SJCRH30 (cell line): ENCODE data around the gene NEO1. TPM values are rescaled to one million over a fixed set of nuclear protein-coding genes. Genes with fewer than 3 reads are reported as not detected.
A peak's percentile ranks its signal among the peaks of the same experiment; 100 is the strongest.

Source experiments
- DNase-seq, 2 experiments: peaks; one replicate each; pipeline ENCODE4 v3.0.0-alpha.2; 2015 to 2020
- H3K27ac ChIP-seq: fragments of 250-450 bp; sonication (Bioruptor Pico); 2 replicates; pipeline ENCODE4 v1.5.1; 2020; ENCODE audit warnings: mild to moderate bottlenecking, moderate library complexity
- H3K27me3 ChIP-seq: fragments of 250-450 bp; sonication (Bioruptor Pico); 2 replicates; pipeline ENCODE4 v1.5.1; 2020; ENCODE audit warnings: mild to moderate bottlenecking, moderate library complexity
- H3K36me3 ChIP-seq: fragments of 250-450 bp; sonication (Bioruptor Pico); 2 replicates; pipeline ENCODE4 v1.5.1; 2020; ENCODE audit warnings: mild to moderate bottlenecking, moderate library complexity
- H3K4me1 ChIP-seq: fragments of 250-450 bp; sonication (Bioruptor Pico); 2 replicates; pipeline ENCODE4 v1.5.1; 2020; ENCODE audit warnings: mild to moderate bottlenecking, moderate library complexity
- H3K4me3 ChIP-seq: fragments of 250-450 bp; sonication (Bioruptor Pico); 2 replicates; pipeline ENCODE4 v1.5.1; 2020; ENCODE audit warnings: mild to moderate bottlenecking, moderate library complexity
- H3K9me3 ChIP-seq: fragments of 250-450 bp; sonication (Bioruptor Pico); replicated peaks from 2 replicates; pipeline ENCODE4 v1.5.1; 2020; ENCODE audit warnings: mild to moderate bottlenecking, moderate library complexity
- total RNA-seq: library from RNA; depleted of rRNA; stranded (reverse); fragments of >200 nt; shearing (Covaris generic); gene quantifications from 2 replicates; pipeline ENCODE4 v1.2.3, GENCODE V29; 2014

Gene NEO1
- total RNA-seq, 1 experiment from 2014 or later, result 15.1 TPM

GRCh38 chr15:73049564-73050215, 2.6 kb upstream of the NEO1 start:
- Histone ChIP-seq H3K4me3 (no peak overlapping the region), H3K27ac (no peak overlapping the region), H3K36me3 (no peaks in the 10 kb centered on the region), H3K4me1 (no peaks in the 10 kb centered on the region; the same call in 1 of the 2 replicates), H3K9me3 (no peaks in the 10 kb centered on the region), H3K27me3 (0 out of 2 replicates have a peak, but pooled peaks cover 2% of the 10 kb centered on the region)
- DNase-seq, result no peak

- no peak for DNase-seq
- H3K36me3 ChIP-seq, result no peaks in the 10 kb centered on the region
- peak overlapping the region; percentile 80 for H3K4me3 ChIP-seq
- no peak overlapping the region for H3K27ac ChIP-seq
- no peaks in the 10 kb centered on the region; the same call in 1 of the 2 replicates for H3K4me1 ChIP-seq
- 0 out of 2 replicates have a peak, but pooled peaks cover 2% of the 10 kb centered on the region for H3K27me3 ChIP-seq
- H3K9me3 ChIP-seq, result no peaks in the 10 kb centered on the region
Measured at GRCh38 chr15:73050561-73051295, 1.5 kb upstream of the NEO1 start.

DNA sequence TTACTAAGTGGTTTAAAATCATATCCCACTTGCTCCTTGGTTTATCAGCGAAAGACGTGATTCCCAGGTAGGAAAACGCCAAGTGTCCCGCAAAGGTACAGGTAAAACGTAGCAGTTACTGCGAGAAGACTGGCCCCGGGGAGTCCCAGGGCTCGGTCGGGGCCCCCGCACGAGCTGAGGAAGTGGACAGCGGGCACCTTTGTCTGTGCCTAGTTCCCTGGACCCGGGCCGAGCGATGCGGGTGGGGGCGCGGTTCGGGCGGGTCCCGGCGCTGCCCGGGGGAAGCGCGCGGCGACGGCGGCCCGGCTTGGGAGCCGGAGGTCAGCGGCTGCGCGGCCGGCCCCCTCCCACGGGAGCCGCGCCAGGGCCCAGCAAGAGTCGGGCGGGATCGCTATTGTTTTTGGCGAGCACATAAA, 864 bp upstream of the NEO1 start:
- Histone ChIP-seq H3K9me3 (no peaks in the 10 kb centered on the region), H3K27ac (no peak overlapping the region; the same call in 1 of the 2 replicates), H3K4me3 (peak overlapping the region; percentile 80), H3K36me3 (no peaks in the 10 kb centered on the region), H3K4me1 (no peaks in the 10 kb centered on the region; the same call in 1 of the 2 replicates), H3K27me3 (0 out of 2 replicates have a peak, but pooled peaks cover 2% of the 10 kb centered on the region)
- DNase-seq, result no peak

- Histone ChIP-seq H3K27me3 (no peaks in the 10 kb centered on the region), H3K4me3 (peak overlapping the region; percentile 90), H3K4me1 (no peaks in the 10 kb centered on the region; the same call in 1 of the 2 replicates), H3K9me3 (no peaks in the 10 kb centered on the region), H3K27ac (no peak overlapping the region), H3K36me3 (no peaks in the 10 kb centered on the region)
- peak; percentile 64 to 73 for DNase-seq
Measured at GRCh38 chr15:73052653-73053397, 562 bp downstream of the NEO1 start.

- Histone ChIP-seq H3K9me3 (no peaks in the 10 kb centered on the region), H3K27me3 (no peaks in the 10 kb centered on the region), H3K36me3 (no peaks in the 10 kb centered on the region), H3K27ac (no peak overlapping the region), H3K4me3 (peak overlapping the region; percentile 90), H3K4me1 (no peaks in the 10 kb centered on the region; the same call in 1 of the 2 replicates)
- no peak for DNase-seq
Measured at GRCh38 chr15:73053398-73053723, 1.1 kb downstream of the NEO1 start.

DNA sequence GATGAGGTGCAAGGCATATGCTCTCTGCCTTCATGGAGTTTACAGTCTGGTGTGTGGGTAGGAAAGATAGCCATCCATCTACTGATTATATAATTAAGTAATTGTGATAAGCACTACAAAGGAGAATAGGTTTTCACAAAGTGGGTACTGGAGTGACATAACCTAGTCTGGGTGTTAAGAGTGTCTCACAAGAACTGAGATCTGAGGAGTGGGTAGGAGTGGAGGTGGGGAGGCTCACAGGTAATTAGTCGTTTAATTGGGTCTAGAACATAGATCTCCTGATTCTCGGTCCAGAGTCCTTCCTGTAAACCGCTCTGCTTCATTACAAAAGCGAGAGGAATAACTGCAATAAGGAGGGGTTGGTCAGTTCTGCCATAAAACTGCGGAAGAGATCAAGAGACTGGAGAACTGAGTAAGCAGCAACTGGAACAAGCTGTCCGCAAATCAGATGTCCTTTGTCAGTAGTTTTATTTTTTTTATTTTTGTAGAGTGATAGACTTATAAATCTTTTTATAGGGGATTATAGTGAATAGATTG, 2.2 kb downstream of the NEO1 start:
- Histone ChIP-seq H3K9me3 (no peaks in the 10 kb centered on the region), H3K4me1 (no peaks in the 10 kb centered on the region; the same call in 1 of the 2 replicates), H3K4me3 (no peak overlapping the region), H3K27me3 (no peaks in the 10 kb centered on the region), H3K27ac (no peak overlapping the region), H3K36me3 (no peaks in the 10 kb centered on the region)
- DNase-seq, result no peak

- H3K9me3 ChIP-seq, result no peaks in the 10 kb centered on the region
- DNase-seq, result no peak
- H3K36me3 ChIP-seq, result no peaks in the 10 kb centered on the region
- no peak overlapping the region for H3K27ac ChIP-seq
- no peaks in the 10 kb centered on the region; the same call in 1 of the 2 replicates for H3K4me1 ChIP-seq
- H3K27me3 ChIP-seq, result no peaks in the 10 kb centered on the region
- no peak overlapping the region for H3K4me3 ChIP-seq
Measured at GRCh38 chr15:73056460-73056859, 4.2 kb downstream of the NEO1 start.

DNA sequence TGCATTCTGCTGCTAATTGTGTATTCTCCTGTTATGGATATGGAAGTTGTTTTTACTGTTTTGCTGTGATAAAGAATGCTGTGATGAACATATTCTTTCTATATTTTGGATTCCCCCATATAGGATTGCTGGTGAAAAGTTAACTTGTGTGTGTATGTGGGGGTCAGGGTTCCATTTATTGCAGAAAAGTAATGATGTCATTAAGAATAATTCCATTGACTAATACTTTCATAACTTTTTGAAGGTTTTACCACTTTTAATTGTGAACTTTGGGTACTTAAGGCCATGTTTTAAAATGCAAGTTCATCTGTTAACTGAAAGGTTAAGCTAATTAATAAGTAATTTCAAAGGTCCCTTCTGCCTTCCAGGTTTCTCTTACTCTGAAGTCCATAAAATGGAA, 6.2 kb downstream of the NEO1 start:
- Histone ChIP-seq H3K36me3 (no peaks in the 10 kb centered on the region), H3K27me3 (no peaks in the 10 kb centered on the region)
- DNase-seq, result no peak

DNA sequence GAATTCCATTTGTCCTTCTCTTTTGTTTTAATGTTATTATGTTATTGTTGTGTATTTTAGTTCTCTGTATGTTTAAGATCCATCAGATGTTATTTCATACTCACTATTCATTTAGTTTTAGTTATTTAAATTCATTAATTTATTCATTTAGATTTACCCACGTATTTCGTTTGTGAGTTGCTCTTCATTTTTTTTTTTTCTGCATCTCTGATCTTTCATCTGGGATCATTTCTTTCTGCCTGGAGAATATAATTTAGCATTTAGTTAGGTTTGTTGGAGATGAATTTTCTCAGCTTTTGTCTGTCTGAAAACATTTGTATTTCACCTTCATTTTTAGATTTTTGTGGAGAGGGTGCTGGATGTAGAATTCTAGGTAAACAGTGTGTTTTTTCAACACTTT, 12.9 kb downstream of the NEO1 start:
- Histone ChIP-seq H3K27ac (no peak overlapping the region), H3K4me1 (no peaks in the 10 kb centered on the region), H3K36me3 (no peaks in the 10 kb centered on the region), H3K27me3 (0 out of 2 replicates have a peak, but pooled peaks cover 5% of the 10 kb centered on the region), H3K9me3 (0 out of 2 replicates have a peak, but pooled peaks cover 3% of the 10 kb centered on the region), H3K4me3 (no peak overlapping the region)
- DNase-seq, result no peak

More for the DNA sequence above, 6.2 kb downstream of the NEO1 start:
- no peak overlapping the region for H3K27ac ChIP-seq
- H3K9me3 ChIP-seq, result no peaks in the 10 kb centered on the region
- no peaks in the 10 kb centered on the region; the same call in 1 of the 2 replicates for H3K4me1 ChIP-seq
- H3K4me3 ChIP-seq, result no peak overlapping the region

- Histone ChIP-seq H3K4me3 (no peak overlapping the region), H3K9me3 (0 out of 2 replicates have a peak, but pooled peaks cover 3% of the 10 kb centered on the region), H3K4me1 (no peaks in the 10 kb centered on the region), H3K27me3 (0 out of 2 replicates have a peak, but pooled peaks cover 5% of the 10 kb centered on the region), H3K27ac (no peak overlapping the region), H3K36me3 (no peaks in the 10 kb centered on the region)
- DNase-seq, result no peak
Measured at GRCh38 chr15:73069109-73069508, 16.8 kb downstream of the NEO1 start.

- Histone ChIP-seq H3K36me3 (no peaks in the 10 kb centered on the region), H3K27ac (no peak overlapping the region), H3K4me1 (no peaks in the 10 kb centered on the region), H3K4me3 (no peak overlapping the region), H3K9me3 (no peaks in the 10 kb centered on the region), H3K27me3 (no peaks in the 10 kb centered on the region)
- DNase-seq, result no peak
Measured at GRCh38 chr15:73072894-73073293, 20.6 kb downstream of the NEO1 start.

DNA sequence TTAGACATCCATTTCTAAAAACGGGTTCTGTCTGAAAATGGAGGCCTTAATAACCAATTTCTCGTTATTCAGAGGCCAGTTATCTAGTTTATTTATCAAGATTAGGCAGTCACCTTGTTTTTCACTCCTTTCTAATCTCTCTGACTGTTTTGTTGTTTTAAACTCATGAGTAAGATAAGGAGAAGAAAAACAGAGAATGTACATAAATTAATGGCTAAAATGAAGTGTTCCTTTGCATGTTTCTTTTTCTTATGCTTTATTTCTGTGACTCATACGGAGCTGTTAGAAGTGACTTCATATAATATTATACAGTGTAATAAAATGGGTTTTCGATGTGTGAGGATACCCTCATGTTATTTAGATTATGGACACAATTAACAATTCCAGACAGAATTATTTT, 22.0 kb downstream of the NEO1 start:
- Histone ChIP-seq H3K4me1 (no peaks in the 10 kb centered on the region), H3K36me3 (no peaks in the 10 kb centered on the region), H3K4me3 (no peak overlapping the region), H3K27me3 (no peaks in the 10 kb centered on the region), H3K9me3 (no peaks in the 10 kb centered on the region), H3K27ac (no peak overlapping the region)
- DNase-seq, result no peak

DNA sequence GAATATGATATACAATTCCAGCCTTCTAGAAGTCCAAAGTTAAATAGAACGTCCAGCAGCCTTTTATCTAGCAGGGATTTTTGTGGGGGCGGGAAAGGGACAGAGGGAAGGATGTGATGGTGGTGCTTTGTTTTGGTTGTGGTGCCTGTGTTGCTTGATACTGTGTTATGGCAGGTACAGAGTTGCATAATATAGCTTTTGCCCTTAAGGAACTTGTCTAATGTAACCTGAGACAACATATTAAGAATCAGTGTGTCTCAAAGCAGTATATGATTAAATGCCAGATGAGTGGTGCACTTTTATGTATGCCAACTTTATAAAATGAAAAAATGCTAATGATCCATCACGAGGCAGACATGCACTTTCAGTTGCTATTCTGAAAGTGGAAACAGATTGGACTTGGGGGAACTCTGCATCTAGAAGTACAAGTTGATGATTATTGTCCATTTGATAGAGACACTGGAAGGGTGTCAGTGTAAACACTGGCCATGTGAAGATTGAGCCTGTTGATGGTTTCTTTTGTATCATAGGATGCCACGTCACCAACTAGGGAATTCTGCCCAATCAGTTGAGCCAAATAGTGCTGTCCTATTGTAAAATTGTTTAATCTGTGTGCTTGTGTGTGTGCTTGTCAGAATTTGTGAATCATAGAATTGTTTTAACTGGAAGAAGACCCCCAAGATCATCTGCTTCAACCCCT, 23.0 kb downstream of the NEO1 start:
- no peaks in the 10 kb centered on the region for H3K36me3 ChIP-seq
- DNase-seq, result no peak
- H3K9me3 ChIP-seq, result no peaks in the 10 kb centered on the region

GRCh38 chr15:73078291-73078690, 26.0 kb downstream of the NEO1 start:
- Histone ChIP-seq H3K36me3 (no peaks in the 10 kb centered on the region), H3K9me3 (no peaks in the 10 kb centered on the region), H3K4me3 (no peak overlapping the region), H3K4me1 (no peaks in the 10 kb centered on the region), H3K27me3 (no peaks in the 10 kb centered on the region), H3K27ac (no peak overlapping the region)
- no peak for DNase-seq

More for the DNA sequence above, 23.0 kb downstream of the NEO1 start:
- Histone ChIP-seq H3K4me3 (no peak overlapping the region), H3K27ac (no peak overlapping the region), H3K4me1 (no peaks in the 10 kb centered on the region), H3K27me3 (no peaks in the 10 kb centered on the region)
